Panc1 (cell line): ENCODE data around the gene TM7SF3. TPM values are rescaled to one million over a fixed set of nuclear protein-coding genes. Genes with fewer than 3 reads are reported as not detected.
"Not testable (repeated sequence)": the region's sequence is repeated elsewhere in the genome, so short reads cannot be mapped to it uniquely, and the experiment has no call there.

ENCODE experiments used
- ATAC-seq: fragments of 200-7000 bp; cut with Tn5 transposase; 2 replicates; pipeline ENCODE4 v1.9.1; 2020; ENCODE audit warnings: mild to moderate bottlenecking, moderate library complexity
- BruUV-seq: library from RNA; stranded (reverse); fragments of 400-500 nt; replicated peaks from 2 replicates; lab custom pipeline; 2021; lab: Mats Ljungman, UMichigan
- CTCF ChIA-PET: fragments of 300-600 bp; sonication (Branson Sonifier 250); formaldehyde crosslinking; loops from one replicate; lab custom pipeline; 2022; ENCODE audit warnings: antibody characterized with exemption; lab: Charles Lee
- POLR2A ChIA-PET: fragments of 300-600 bp; sonication (Branson Sonifier 250); formaldehyde crosslinking; loops from one replicate; lab custom pipeline; 2022; ENCODE audit warnings: antibody characterized with exemption; lab: Charles Lee
- DNase-seq: peaks from one replicate; pipeline ENCODE4 v3.0.0-alpha.2; 2010; ENCODE audit warnings: low read depth, low spot score
- H3K27ac ChIP-seq: 2 replicates; pipeline ENCODE4 v1.5.1; 2011; ENCODE audit warnings: mild to moderate bottlenecking, low read length, inconsistent platforms
- H3K27me3 ChIP-seq: fragments of 200-500 bp; sonication (Bioruptor generic); 2 replicates; pipeline ENCODE4 v1.6.0; 2014; ENCODE audit warnings: low read length, inconsistent platforms; ENCODE audit not compliant: control insufficient read depth, insufficient read depth
- H3K36me3 ChIP-seq: fragments of 200-500 bp; sonication (Bioruptor generic); 2 replicates; pipeline ENCODE4 v1.5.1; 2014; ENCODE audit warnings: inconsistent platforms, mild to moderate bottlenecking, low read length, moderate library complexity; ENCODE audit not compliant: control insufficient read depth, insufficient read depth
- H3K4me1 ChIP-seq: 2 replicates; pipeline ENCODE4 v1.5.1; 2011; ENCODE audit warnings: inconsistent platforms, mild to moderate bottlenecking, low read length, moderate library complexity; ENCODE audit not compliant: control insufficient read depth, insufficient read depth
- H3K4me3 ChIP-seq, 2 experiments: 2 replicates each; pipeline ENCODE4 v1.5.1; 2011 to 2012; ENCODE audit warnings: low read depth in 2 of 2, low read length in 2 of 2, mild to moderate bottlenecking in 2 of 2, inconsistent platforms in 1 of 2, moderate library complexity in 1 of 2
- H3K9me3 ChIP-seq: fragments of 200-500 bp; sonication (Bioruptor generic); 2 replicates; pipeline ENCODE4 v1.5.1; 2014; ENCODE audit warnings: low read depth, mild to moderate bottlenecking, inconsistent platforms, low read length, moderate library complexity; ENCODE audit not compliant: control insufficient read depth, insufficient read depth
- POLR2AphosphoS5 ChIP-seq: IDR thresholded peaks from 2 replicates; pipeline ENCODE4 v1.6.1; 2012; ENCODE audit warnings: mild to moderate bottlenecking, low read depth, low read length, moderate library complexity
- SIN3A ChIP-seq: IDR thresholded peaks from 2 replicates; pipeline ENCODE4 v1.6.1; 2012; ENCODE audit warnings: low read depth, mild to moderate bottlenecking, low read length, moderate library complexity, borderline replicate concordance; ENCODE audit not compliant: insufficient read depth
- TCF7L2 ChIP-seq: IDR thresholded peaks from 2 replicates; pipeline ENCODE4 v1.6.1; 2011; ENCODE audit warnings: mild to moderate bottlenecking, low read depth, low read length, inconsistent platforms
- in situ Hi-C: cut with HindIII; loops from 2 replicates; pipeline ENCODE4 v1.10.0; 2016; ENCODE audit warnings: low sequenced_read_pairs, low pct_unique_long_range_greater_than_20kb
- intact Hi-C: fragments of 100-400 bp; cut with micrococcal nuclease; formaldehyde crosslinking; loops from one replicate; pipeline ENCODE4 v1.10.0; 2022; ENCODE audit not compliant: unreplicated experiment
- total RNA-seq: library from RNA; stranded (reverse); gene quantifications from one replicate; pipeline ENCODE4 v1.2.1, GENCODE V29; 2021; ENCODE audit not compliant: unreplicated experiment
- TF ChIP-seq, protein P1 (sequence below): fragments of 450-650 bp; IDR thresholded peaks from 2 replicates; pipeline ENCODE4 v1.5.1; 2017; ENCODE audit warnings: mild to moderate bottlenecking
- TF ChIP-seq, protein P2 (sequence below), 2 experiments: IDR thresholded peaks; 2 replicates each; pipeline ENCODE4 v1.6.1; 2011 to 2012; ENCODE audit warnings: low read depth in 2 of 2, control low read depth in 1 of 2, low read length in 1 of 2, mild to moderate bottlenecking in 1 of 2, moderate library complexity in 1 of 2; ENCODE audit not compliant: insufficient read depth in 1 of 2

TM7SF3 gene
- total RNA-seq, 1 experiment from 2014 or later, result 59.8 TPM

DNA sequence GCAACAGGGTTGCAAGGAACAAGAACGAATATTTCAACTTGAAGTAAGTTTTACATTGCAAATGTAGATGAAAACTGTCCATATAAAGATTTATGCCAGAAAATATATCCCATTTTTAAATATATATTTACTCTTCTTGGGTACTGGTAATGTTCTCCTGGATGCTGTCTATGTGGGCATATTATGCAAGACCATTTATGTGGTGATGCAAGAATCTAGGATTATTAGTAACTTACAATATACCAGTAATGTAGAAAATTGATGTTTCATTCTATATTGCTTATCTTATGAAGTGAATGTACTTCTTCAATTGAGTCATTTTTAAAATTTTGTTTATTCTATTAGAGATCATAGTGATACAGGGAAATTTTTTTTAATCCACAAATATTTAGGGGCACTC, 50.8 kb downstream of the TM7SF3 start:
- TF ChIP-seq, protein P1, sequence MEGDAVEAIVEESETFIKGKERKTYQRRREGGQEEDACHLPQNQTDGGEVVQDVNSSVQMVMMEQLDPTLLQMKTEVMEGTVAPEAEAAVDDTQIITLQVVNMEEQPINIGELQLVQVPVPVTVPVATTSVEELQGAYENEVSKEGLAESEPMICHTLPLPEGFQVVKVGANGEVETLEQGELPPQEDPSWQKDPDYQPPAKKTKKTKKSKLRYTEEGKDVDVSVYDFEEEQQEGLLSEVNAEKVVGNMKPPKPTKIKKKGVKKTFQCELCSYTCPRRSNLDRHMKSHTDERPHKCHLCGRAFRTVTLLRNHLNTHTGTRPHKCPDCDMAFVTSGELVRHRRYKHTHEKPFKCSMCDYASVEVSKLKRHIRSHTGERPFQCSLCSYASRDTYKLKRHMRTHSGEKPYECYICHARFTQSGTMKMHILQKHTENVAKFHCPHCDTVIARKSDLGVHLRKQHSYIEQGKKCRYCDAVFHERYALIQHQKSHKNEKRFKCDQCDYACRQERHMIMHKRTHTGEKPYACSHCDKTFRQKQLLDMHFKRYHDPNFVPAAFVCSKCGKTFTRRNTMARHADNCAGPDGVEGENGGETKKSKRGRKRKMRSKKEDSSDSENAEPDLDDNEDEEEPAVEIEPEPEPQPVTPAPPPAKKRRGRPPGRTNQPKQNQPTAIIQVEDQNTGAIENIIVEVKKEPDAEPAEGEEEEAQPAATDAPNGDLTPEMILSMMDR, result no peak
- TF ChIP-seq POLR2AphosphoS5 (no peak), SIN3A (no peak), TCF7L2 (no peak)
- TF ChIP-seq, protein P2, sequence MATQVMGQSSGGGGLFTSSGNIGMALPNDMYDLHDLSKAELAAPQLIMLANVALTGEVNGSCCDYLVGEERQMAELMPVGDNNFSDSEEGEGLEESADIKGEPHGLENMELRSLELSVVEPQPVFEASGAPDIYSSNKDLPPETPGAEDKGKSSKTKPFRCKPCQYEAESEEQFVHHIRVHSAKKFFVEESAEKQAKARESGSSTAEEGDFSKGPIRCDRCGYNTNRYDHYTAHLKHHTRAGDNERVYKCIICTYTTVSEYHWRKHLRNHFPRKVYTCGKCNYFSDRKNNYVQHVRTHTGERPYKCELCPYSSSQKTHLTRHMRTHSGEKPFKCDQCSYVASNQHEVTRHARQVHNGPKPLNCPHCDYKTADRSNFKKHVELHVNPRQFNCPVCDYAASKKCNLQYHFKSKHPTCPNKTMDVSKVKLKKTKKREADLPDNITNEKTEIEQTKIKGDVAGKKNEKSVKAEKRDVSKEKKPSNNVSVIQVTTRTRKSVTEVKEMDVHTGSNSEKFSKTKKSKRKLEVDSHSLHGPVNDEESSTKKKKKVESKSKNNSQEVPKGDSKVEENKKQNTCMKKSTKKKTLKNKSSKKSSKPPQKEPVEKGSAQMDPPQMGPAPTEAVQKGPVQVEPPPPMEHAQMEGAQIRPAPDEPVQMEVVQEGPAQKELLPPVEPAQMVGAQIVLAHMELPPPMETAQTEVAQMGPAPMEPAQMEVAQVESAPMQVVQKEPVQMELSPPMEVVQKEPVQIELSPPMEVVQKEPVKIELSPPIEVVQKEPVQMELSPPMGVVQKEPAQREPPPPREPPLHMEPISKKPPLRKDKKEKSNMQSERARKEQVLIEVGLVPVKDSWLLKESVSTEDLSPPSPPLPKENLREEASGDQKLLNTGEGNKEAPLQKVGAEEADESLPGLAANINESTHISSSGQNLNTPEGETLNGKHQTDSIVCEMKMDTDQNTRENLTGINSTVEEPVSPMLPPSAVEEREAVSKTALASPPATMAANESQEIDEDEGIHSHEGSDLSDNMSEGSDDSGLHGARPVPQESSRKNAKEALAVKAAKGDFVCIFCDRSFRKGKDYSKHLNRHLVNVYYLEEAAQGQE (IDR thresholded peaks at IDR 0.05; ENCODE audit: insufficient read depth in 1 of 2, low read depth in 2 of 2, low read length in 1 of 2), result no peak
- peaks cover 39% of the 10 kb centered on the region for H3K36me3 ChIP-seq
- DNase-seq (no peak), ATAC-seq (no peak)
- in situ Hi-C loops (no loop called here), intact Hi-C loops (no loop called here)
- H3K4me3 ChIP-seq, result no peak overlapping the region
- no peak overlapping the region for H3K27ac ChIP-seq
- H3K4me1 ChIP-seq, result no peaks in the 10 kb centered on the region
- H3K9me3 ChIP-seq, result no peaks in the 10 kb centered on the region
- H3K27me3 ChIP-seq, result no peaks in the 10 kb centered on the region
- POLR2A ChIA-PET, result no interaction called here
- BruUV-seq, result no TSS peak
- CTCF ChIA-PET, result no interaction called here

DNA sequence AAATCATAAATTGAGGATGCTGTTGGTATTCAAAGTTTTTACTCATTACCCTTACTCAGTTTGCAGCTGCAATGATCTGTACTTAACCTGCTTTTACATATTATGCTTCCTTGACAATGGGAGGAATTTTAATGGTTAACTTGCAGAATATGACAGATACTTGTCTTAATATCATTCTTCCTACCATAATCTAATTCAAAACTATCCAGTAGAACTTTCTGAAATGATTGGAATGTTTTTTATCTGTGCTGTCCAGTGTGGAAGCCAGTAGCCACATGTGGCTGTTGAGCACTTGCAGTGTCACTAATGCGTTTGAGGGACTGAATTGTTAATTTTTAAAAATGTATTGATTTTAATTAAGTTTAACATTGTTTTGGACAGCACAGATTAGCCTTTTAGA, 52.4 kb downstream of the TM7SF3 start:
- no peak for TF ChIP-seq TCF7L2
- intact Hi-C loops, result no loop called here
- no TSS peak for BruUV-seq
- DNase-seq (no peak), ATAC-seq (no peak)
- Histone ChIP-seq H3K27ac (no peak overlapping the region), H3K9me3 (no peaks in the 10 kb centered on the region), H3K27me3 (no peaks in the 10 kb centered on the region), H3K36me3 (peaks cover 52% of the 10 kb centered on the region), H3K4me3 (no peak overlapping the region), H3K4me1 (no peaks in the 10 kb centered on the region)
- POLR2A ChIA-PET, result no interaction called here
- CTCF ChIA-PET, result no interaction called here
- in situ Hi-C loops, result no loop called here

DNA sequence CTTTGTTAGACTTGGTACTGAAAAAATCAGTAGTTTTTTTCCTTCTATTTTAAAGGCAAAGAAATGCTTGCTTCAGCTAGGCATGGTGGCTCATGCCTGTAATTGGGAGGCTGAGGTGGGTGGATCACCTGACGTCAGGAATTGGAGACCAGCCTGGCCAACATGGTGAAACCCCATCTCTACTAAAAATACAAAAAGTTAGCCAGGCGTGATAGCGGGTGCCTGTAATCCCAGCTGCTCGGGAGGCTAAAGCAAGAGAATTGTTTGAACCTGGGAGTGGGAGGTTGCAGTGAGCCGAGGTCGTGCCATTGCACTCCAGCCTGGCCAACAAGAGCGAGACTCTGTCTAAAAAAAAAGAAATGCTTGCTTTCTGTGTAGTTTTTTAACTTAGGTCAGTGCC, 52.8 kb downstream of the TM7SF3 start:
- POLR2A ChIA-PET, H3K4me3 ChIP-seq, intact Hi-C loops, DNase-seq, H3K27me3 ChIP-seq, ATAC-seq, BruUV-seq, in situ Hi-C loops, H3K9me3 ChIP-seq, H3K4me1 ChIP-seq, H3K27ac ChIP-seq: not testable (repeated sequence)
- H3K36me3 ChIP-seq, result peaks cover 52% of the 10 kb centered on the region
- CTCF ChIA-PET, result interaction anchor here (0.6 kb wide), 1 partner anchor 12 kb away, joined by 5 read pairs; no protein-coding TSS in a partner anchor
